Thyroid gland (tissue), 4 donors: Measurements from ENCODE around the gene ARFGAP3.

Experiments used
- CTCF ChIP-seq, 6 experiments: fragments of 200-600 bp in 3 of 6; fragments of 450-650 bp in 3 of 6; sonication (generic) in 3 of 6; IDR thresholded peaks; one replicate each; pipeline ENCODE4 v1.5.1; 2016 to 2019; ENCODE audit warnings: antibody characterized with exemption in 6 of 6, mild to moderate bottlenecking in 2 of 6, inconsistent platforms in 1 of 6, moderate library complexity in 1 of 6
- POLR2A ChIP-seq, 2 donors: fragments of 450-650 bp; IDR thresholded peaks; one replicate each; pipeline ENCODE4 v1.6.1; 2017; ENCODE audit warnings: antibody characterized with exemption in 2 of 2, mild to moderate bottlenecking in 2 of 2, moderate library complexity in 1 of 2

- TF ChIP-seq POLR2A (IDR thresholded peaks at IDR 0.05): no peak
- TF ChIP-seq CTCF (IDR thresholded peaks at IDR 0.05): no peak
Measured at GRCh38 chr22:42800451-42801251, 56.4 kb downstream of the ARFGAP3 start.
